Motor neuron (in vitro differentiated cells): ENCODE measurements around the gene SDHAF2. TPM values are rescaled to one million over a fixed set of nuclear protein-coding genes. Genes with fewer than 3 reads are reported as not detected.

Experiments used
- ATAC-seq, 8 experiments: fragments of 200-7000 bp; cut with Tn5 transposase; replicated peaks in 6 of 8; 2 replicates each; pipeline ENCODE4 v1.8.0; 2021; ENCODE audit warnings: mild to moderate bottlenecking in 8 of 8, moderate library complexity in 8 of 8
- H3K27ac ChIP-seq, 2 donors: fragments of 250-450 bp; sonication (Bioruptor Pico); 2 replicates each; pipeline ENCODE4 v1.9.0; 2021; ENCODE audit warnings: antibody characterized with exemption in 2 of 2, mild to moderate bottlenecking in 2 of 2, moderate library complexity in 1 of 2
- H3K4me1 ChIP-seq, 2 donors: fragments of 250-450 bp; sonication (Bioruptor Pico); replicated peaks in 1 of 2; 2 replicates each; pipeline ENCODE4 v1.6.1; 2021; ENCODE audit warnings: antibody characterized with exemption in 2 of 2, mild to moderate bottlenecking in 2 of 2, moderate library complexity in 1 of 2
- H3K4me3 ChIP-seq, 5 donors: fragments of 250-450 bp; sonication (Bioruptor Pico); 2 replicates each; pipeline ENCODE4 v1.9.0; 2021; ENCODE audit warnings: antibody characterized with exemption in 5 of 5, mild to moderate bottlenecking in 5 of 5, moderate library complexity in 4 of 5
- WGBS, 10 experiments: fragments of 450-650 bp; shearing (Covaris generic); methylation state at CpG; one replicate each; pipeline ENCODE4 v1.0.0; 2022; 5-methylcytosine and 5-hydroxymethylcytosine counted together
- in situ Hi-C, 9 experiments: fragments of 400-800 bp; cut with MboI; loops; one replicate each; pipeline ENCODE4 v1.15.0; 2021; ENCODE audit warnings: low sequenced_read_pairs in 9 of 9, low pct_unique_long_range_greater_than_20kb in 2 of 9; ENCODE audit not compliant: unreplicated experiment in 9 of 9
- total RNA-seq, 8 experiments: library from RNA; unstranded; fragments of 300-600 nt; gene quantifications; 2 replicates each; pipeline versions ENCODE4 v1.2.3 to v1.2.4, GENCODE V29; 2022

Gene SDHAF2
- total RNA-seq, 8 experiments from 2014 or later: 34.3 to 53.9 (median 47.2) TPM

DNA sequence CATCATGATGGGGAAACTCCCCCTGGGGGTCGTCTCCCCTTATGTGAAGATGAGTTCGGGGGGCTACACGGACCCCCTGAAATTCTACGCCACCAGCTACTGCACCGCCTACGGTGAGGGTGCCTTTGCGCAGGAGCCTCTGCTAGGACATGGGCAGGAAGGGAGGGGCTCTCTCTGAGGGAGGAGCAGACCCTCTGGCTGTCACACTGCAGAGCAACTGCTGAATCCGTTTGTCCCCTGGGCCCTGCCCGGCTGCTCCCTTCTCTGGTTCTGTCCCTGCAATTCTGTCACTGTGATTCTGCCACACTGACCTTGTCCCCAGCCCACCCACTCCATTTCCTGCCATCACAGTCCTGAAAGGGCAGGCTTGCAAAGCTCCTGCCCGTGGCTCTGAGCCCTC is 51.9 kb downstream of the SDHAF2 start:
- H3K27ac ChIP-seq: peak overlapping the region; percentile 15 to 67
- in situ Hi-C loops: loop anchor here in 2 of 9 experiments (25.0 kb wide), 1 partner anchor 155 kb away; no protein-coding TSS in a partner anchor
- ATAC-seq: peak in 3 of 8 experiments; percentile 3 to 15 (median 10)

DNA sequence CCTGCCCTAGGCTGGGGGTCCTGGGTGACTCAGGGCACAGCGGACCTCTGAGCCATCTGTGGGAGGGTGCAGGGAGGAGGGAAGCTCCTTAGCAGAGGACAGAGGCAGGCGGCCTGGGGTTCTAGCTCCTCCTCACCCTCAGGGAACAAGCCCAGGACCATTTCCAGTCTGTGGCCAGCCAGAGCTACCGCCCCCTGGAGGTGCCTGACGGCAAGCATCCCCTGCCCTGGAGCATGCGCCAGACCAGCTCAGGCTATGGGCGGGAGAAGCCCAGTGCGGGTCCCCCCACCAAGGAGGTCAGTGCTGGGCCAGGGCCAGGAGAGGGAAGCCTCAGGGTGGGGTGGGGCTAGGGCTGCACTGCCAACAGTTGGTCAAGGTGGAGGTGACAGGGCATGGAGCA is 52.6 kb downstream of the SDHAF2 start:
- Histone ChIP-seq H3K27ac (peak overlapping the region; percentile 15 to 67), H3K4me1 (peaks cover 25 to 34% of the 10 kb centered on the region in 2 donors), H3K4me3 (no peak overlapping the region)
- in situ Hi-C loops: loop anchor here in 2 of 9 experiments (25.0 kb wide), 1 partner anchor 155 kb away; no protein-coding TSS in a partner anchor
- peak in 4 of 8 experiments; percentile 6 to 91 (median 76) for ATAC-seq
- WGBS, 10 experiments: 50% methylated on average over 2 of the region's 7 CpGs; no CpG with 5 or more reads in 9 of the 10 experiments

More for the DNA sequence above, 51.9 kb downstream of the SDHAF2 start:
- H3K4me3 ChIP-seq: no peak overlapping the region
- H3K4me1 ChIP-seq: peaks cover 25 to 36% of the 10 kb centered on the region in 2 donors
- WGBS, 10 experiments: 50 to 80% methylated on average over 3 of the region's 10 CpGs; no CpG with 5 or more reads in 8 of the 10 experiments

DNA sequence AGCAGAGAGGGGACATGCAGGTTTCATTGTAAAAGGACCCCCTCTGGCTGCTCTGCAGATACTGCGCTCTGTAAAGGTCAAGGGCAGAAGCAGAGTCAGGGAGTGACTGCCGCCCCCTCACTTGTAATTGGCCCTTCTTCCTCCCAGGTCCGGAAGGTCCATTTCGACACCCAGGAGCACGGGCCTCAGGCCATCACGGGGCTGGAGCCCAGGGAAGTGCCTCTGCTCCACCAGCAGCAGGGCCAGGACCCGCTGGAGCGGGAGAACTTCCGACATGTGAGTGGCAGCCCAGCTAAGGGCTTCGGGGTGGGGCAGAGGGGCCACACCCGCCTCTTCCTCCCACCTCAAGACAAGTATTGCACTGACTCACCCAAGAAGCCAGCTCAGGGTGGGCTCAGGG is 54.6 kb downstream of the SDHAF2 start:
- no peak for ATAC-seq
- Histone ChIP-seq H3K4me3 (no peak overlapping the region), H3K27ac (no peak overlapping the region), H3K4me1 (peaks cover 41 to 44% of the 10 kb centered on the region in 2 donors)
- in situ Hi-C loops: loop anchor here in 2 of 9 experiments (25.0 kb wide), 1 partner anchor 153 kb away; no protein-coding TSS in a partner anchor
- 20 to 80% (median 75%) methylated on average over 1 to 7 of the region's 11 CpGs; no CpG with 5 or more reads in 5 of the 10 experiments for WGBS, 10 experiments

DNA sequence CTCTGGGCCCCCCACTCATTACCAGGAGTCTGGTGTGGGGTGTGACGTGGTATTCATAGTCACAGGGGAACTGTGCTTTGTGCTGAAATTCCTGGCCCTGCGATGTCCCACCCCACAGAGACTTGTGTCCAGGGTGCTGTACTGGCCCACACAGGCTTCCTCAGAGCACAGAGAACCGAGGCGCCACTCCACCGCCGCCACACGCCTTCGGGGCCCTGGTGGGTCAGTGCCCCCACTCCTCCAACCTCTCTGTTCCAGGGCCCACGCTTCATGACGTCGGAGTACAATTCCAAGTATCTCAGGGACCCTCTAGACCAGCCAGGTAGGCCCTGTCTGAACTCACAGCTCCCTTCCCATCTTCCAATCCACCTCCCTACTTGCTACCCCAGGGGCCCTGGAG is 55.2 kb downstream of the SDHAF2 start:
- no peak overlapping the region for H3K27ac ChIP-seq
- WGBS, 10 experiments: 51 to 100% (median 92%) methylated on average over 1 to 4 of the region's 11 CpGs; no CpG with 5 or more reads in 6 of the 10 experiments
- no peak for ATAC-seq
- in situ Hi-C loops: loop anchor here in 2 of 9 experiments (25.0 kb wide), 1 partner anchor 152 kb away; no protein-coding TSS in a partner anchor
- H3K4me3 ChIP-seq: no peak overlapping the region
- H3K4me1 ChIP-seq: peaks cover 46 to 48% of the 10 kb centered on the region in 2 donors

DNA sequence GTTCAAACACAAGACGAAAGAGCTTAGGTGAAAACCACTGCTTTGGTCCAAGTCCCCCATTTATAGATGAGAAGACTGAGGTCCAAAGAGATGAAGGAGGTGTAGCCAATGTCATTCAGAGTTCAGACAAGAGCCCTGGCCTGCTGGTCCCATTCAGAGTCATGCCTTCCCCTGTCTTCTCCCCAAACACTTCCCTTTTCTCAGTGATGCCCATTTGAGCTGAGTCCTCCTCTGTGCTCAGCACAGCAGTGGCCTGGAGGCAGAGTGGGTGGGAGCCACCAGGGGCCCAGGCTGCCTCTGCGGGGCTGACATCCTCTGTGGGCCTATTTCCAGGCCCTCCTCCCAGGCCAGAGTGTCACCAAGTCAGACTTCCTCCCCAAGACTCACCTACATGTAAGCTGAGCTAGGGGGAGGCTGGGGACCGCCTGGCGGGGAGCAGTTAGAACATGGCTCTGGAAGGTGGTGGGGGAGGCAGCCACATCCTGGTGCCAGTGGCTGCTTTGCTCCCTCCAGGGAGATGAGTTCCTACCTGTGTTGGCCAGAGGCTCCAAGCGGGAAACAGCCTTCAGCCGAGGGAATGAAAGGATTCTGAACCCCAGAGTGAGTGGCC is 56.2 kb downstream of the SDHAF2 start:
- WGBS, 10 experiments: 71 to 100% (median 100%) methylated on average over 1 to 6 of the region's 6 CpGs; no CpG with 5 or more reads in 7 of the 10 experiments
- in situ Hi-C loops: loop anchor here in 2 of 9 experiments (25.0 kb wide), 1 partner anchor 151 kb away; no protein-coding TSS in a partner anchor
- H3K4me1 ChIP-seq: peaks cover 45 to 48% of the 10 kb centered on the region in 2 donors
- no peak overlapping the region for H3K4me3 ChIP-seq
- no peak overlapping the region for H3K27ac ChIP-seq
- ATAC-seq: no peak

DNA sequence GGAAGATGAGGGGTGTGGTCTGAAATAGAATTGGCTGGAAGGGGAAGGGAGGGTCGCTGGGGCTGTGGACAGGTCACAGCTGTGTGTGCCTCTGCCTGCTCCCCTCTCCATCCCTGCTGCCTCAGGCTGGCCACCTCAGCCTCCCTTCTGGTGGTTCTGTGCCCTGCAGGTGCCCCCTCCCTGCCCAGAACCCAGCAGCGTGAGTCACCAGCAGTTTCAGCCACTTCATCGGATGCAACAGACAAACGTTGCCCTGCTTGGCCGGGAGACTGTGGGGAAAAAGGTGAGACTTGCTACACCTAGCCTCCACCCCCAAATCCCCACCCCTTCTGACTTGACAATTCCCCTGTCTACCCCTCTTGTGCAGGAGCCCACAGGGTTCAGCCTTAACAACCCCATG is 56.9 kb downstream of the SDHAF2 start:
- WGBS, 10 experiments: no CpG with 5 or more reads among the region's 5 CpGs
- Histone ChIP-seq H3K4me3 (no peak overlapping the region), H3K27ac (no peak overlapping the region), H3K4me1 (peaks cover 39 to 41% of the 10 kb centered on the region in 2 donors)
- ATAC-seq: no peak
- in situ Hi-C loops: loop anchor here in 2 of 9 experiments (25.0 kb wide), 1 partner anchor 151 kb away; no protein-coding TSS in a partner anchor

DNA sequence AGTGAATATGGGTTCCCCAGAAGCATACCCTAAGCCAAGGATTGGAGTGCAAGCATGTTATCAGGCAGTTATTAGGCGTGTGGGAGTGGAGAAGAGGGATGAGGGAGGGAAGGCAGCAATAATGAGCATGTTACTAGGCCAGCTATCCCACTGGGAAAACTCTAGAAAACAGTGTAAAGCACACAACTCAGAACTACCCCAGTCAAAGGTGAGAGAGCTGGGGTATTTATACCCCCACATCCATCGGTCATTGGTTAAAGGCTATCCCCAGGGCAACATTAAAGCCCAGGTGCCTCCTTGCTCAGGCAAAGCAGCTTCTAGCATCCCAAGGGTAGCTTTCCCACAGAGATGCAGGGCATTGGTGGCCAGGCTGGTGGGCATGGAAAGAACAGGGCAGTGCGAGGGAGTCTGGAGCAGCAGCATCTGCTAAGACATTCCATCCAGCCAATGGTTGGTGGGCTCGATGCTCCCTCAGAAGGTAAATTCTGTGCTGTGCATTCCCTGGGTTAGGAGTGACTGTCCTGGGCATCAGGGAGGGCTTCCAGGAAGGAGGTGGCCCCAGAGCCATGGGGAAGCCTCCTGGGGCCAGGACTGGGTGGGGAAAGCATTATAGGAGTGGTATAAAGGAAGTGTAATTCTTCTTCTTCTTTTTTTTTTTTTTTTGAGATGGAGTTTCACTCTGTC is 57.6 kb downstream of the SDHAF2 start:
- WGBS, 10 experiments: 80 to 100% (median 91%) methylated on average over 2 to 4 of the region's 4 CpGs; no CpG with 5 or more reads in 6 of the 10 experiments
- no peak overlapping the region for H3K4me3 ChIP-seq
- no peak for ATAC-seq
- H3K27ac ChIP-seq: no peak overlapping the region
- H3K4me1 ChIP-seq: peaks cover 32 to 34% of the 10 kb centered on the region in 2 donors
- in situ Hi-C loops: loop anchor here in 2 of 9 experiments (25.0 kb wide), 1 partner anchor 150 kb away; no protein-coding TSS in a partner anchor

DNA sequence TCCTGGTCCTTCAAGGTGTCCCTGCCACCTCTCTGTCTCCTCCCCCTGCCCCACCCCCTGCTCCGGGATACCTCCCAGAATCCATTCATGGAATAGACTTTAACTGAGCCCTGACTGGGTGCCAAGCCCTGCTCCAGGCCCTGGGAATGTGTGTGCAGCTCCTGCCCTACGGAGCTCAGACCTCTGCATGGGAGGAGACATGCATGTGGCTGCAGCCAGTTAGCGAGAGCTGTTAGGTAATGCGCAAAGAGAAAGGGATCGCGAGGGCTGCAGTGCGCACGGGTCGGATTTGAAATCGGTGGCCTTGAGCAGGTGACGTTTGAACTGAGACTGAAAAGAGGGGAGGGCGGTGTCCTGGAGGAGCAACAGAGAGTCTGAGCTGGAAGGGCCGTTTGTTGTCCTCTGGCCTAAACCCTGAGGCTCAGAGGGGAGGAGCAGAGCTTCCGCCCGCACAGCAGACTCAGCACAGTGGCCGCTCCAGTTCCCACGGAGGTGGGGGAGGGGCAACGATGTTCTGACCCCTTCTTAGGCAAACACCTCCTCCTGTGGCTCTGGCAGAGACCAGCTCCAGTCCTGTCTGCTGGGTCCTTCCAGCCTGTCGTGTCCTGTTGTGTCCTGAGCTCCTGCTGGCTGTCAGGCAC is 58.8 kb downstream of the SDHAF2 start:
- peak overlapping the region; percentile 14 to 67 for H3K27ac ChIP-seq
- ATAC-seq: peak; percentile 65 to 91 (median 86)

DNA sequence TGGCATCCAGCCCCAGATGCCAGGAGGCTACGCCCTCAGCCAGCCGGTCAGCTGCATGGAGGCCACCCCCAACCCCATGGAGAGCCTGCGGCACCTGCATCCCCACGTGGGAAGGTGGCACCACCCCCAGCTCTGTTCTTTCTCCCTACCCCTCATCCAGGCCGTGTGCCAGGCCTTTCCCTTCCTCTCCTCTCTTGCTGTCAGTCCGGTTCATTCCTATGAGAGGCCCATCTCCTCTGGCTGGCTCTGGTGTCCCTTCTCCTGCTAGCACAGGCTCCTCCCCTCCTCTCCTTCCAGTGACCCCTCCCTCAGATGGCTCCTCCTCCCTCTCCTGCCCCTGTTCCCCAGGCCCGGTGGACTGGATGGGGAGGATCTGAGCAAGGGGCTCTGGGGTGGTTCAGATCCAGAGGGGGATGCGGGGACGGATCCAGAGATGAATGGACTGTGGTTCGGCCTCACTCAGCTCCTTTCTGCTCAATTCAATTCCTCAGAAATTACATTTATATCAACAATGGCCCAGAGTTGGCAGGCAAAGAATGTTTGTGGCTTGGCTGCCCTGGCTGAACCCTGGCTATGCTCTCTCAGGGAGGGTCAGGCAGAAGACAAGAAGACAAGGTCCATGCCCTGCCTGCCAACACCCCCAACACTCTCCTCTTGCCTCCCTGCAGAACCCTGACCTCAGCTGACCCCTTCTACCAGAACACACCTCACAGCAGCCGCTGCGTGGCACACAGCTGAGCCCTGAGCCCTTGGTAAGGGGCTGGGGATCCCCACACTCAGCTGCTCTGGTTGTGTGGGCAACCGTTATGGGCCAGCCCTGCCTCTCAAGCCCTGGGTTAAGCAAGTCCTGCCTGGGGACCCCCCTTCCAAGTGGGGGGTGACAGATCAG is 60.2 kb downstream of the SDHAF2 start:
- ATAC-seq: peak; percentile 9 to 76 (median 49)
- peaks cover 32 to 41% of the 10 kb centered on the region in 2 donors for H3K4me1 ChIP-seq
- H3K4me3 ChIP-seq: no peak overlapping the region
- in situ Hi-C loops: loop anchor here in 2 of 9 experiments (25.0 kb wide), 1 partner anchor 147 kb away; no protein-coding TSS in a partner anchor
- H3K27ac ChIP-seq: peak overlapping the region in 1 of 2 donors; percentile 67
- 8 to 80% (median 20%) methylated on average over 1 to 2 of the region's 13 CpGs; no CpG with 5 or more reads in 7 of the 10 experiments for WGBS, 10 experiments

More for the DNA sequence above, 58.8 kb downstream of the SDHAF2 start:
- Histone ChIP-seq H3K4me1 (peaks cover 29 to 30% of the 10 kb centered on the region in 2 donors), H3K4me3 (no peak overlapping the region)
- in situ Hi-C loops: loop anchor here in 2 of 9 experiments (25.0 kb wide), 1 partner anchor 149 kb away; no protein-coding TSS in a partner anchor
- 0 to 47% (median 17%) methylated on average over 1 to 15 of the region's 19 CpGs; no CpG with 5 or more reads in 1 of the 10 experiments for WGBS, 10 experiments

DNA sequence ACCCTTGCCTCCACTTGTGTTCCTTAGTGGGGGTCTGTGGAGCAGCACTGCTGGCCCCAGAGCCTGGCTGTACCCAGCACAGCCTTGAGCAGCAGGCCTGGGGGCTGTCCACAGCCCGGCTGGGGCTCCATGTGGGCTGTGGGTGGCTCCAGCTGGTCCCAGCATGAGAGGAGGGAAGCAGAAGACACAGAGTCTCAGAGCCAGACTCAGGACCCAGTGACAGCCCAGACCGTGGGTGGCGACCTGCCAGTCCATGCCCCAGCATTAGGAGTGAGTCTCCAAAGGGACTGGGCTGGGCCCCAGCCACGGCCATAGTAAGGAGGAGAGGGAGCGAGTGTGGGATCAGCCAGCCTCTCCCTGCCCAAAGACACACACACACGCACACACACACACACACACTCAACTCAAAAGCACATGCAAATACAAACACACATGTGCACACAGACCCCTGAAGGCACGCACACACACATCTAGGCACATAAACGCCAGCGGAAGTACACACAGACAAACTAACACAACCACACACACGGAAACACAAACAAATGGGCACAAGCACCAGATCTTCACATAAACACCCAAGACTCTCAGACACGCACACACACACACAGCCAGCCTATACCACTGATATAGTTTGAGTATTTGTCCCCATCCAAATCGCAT is 61.9 kb downstream of the SDHAF2 start:
- in situ Hi-C loops: loop anchor here in 2 of 9 experiments (25.0 kb wide), 1 partner anchor 145 kb away; no protein-coding TSS in a partner anchor

DNA sequence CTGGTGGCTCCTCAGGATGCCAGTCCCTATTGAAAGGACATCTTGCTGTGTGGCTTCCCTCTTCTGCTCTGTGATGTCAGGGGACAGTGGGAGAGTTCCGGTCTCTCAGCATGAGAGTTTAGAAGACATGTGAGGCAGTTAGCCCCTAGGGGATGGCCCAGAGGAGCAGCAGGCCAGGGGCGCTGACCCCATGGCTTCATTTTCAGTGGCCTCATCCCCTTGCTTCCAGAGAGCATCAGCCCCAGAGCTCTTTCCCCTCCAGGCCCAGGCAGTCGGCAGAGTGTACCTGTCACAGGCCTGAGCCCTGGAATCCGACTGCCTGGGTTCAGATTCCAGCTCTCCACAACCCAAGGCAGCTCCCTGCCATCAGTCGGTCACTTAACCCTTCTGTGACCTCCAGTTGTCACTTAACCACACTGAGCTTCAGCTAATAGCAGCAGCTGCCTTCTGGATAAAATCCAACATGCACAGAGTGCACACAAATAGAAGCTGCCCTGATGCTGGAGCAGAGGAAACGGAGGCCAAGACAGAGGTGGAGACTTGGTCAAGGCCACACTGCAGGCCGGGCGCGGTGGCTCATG is 64.5 kb downstream of the SDHAF2 start:
- Histone ChIP-seq H3K4me1 (peaks cover 38 to 51% of the 10 kb centered on the region in 2 donors), H3K27ac (peak overlapping the region; percentile 24 to 64), H3K4me3 (no peak overlapping the region)
- no peak for ATAC-seq
- in situ Hi-C loops: loop anchor here in 2 of 9 experiments (25.0 kb wide), 1 partner anchor 143 kb away; no protein-coding TSS in a partner anchor
- 0 to 80% (median 72%) methylated on average over 1 to 6 of the region's 9 CpGs; no CpG with 5 or more reads in 3 of the 10 experiments for WGBS, 10 experiments

More for the DNA sequence above, 61.9 kb downstream of the SDHAF2 start:
- peaks cover 44 to 54% of the 10 kb centered on the region in 2 donors for H3K4me1 ChIP-seq
- WGBS, 10 experiments: 60 to 100% (median 90%) methylated on average over 1 to 5 of the region's 12 CpGs; no CpG with 5 or more reads in 5 of the 10 experiments
- no peak overlapping the region for H3K27ac ChIP-seq
- ATAC-seq: no peak
- no peak overlapping the region for H3K4me3 ChIP-seq
